LoVo (cell line): ENCODE measurements around the gene RABL6.

Source experiments
- DNase-seq: peaks from one replicate; pipeline ENCODE4 v3.0.0-alpha.2; 2016; ENCODE audit warnings: low spot score

RABL6 gene

GRCh38 chr9:136846376-136847087, 38.8 kb downstream of the RABL6 start:
- DNase-seq, result no peak

- peak; percentile 36 for DNase-seq
Measured at GRCh38 chr9:136847088-136847825, 39.5 kb downstream of the RABL6 start.

GRCh38 chr9:136847826-136848392, 40.2 kb downstream of the RABL6 start:
- peak; percentile 80 for DNase-seq

DNA sequence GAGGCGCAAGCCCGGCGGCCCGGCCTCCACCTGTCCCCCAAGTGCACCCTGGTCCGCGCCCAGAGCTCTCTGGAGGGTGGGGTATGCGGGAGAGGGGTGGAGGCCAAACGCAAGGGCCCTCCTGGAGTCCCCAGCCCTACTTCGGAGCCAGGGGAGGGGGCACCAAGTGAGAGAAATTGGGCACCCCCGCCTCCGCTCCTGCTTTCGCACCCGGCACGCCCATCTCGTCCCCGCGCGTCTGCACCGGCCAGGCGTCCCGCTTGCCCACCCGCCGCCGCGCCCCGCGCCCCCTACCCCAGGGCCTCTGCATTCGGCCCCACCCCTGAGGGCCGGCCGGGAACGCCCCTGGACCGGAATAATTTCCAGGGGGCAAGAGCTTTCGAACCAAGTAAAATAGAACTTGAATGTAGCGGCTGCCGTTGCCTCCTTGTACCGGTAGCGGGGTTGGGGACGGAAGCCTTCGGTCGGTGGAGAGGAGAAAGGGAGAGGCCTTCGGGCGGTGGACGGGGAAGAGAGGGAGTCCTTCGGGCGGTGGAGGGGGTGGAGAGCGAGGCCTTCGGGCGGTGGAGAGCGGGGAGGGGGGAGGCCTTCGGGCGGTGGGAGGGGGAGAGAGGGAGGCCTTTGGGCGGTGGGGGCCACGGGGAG, 40.8 kb downstream of the RABL6 start:
- no peak for DNase-seq

GRCh38 chr9:136849038-136849959, 41.6 kb downstream of the RABL6 start, which contains the start of gene PHPT1:
TSS of gene PHPT1 (plus strand) at chr9:136849409. CDS start at chr9:136849431, 22 bp downstream.
- peak; percentile 99 for DNase-seq

GRCh38 chr9:136849960-136850865, 42.5 kb downstream of the RABL6 start:
- DNase-seq, result no peak

GRCh38 chr9:136850866-136851775, 43.4 kb downstream of the RABL6 start:
- no peak for DNase-seq

GRCh38 chr9:136851941-136852663, 44.4 kb downstream of the RABL6 start, which contains the start of gene MAMDC4:
TSS of gene MAMDC4 (plus strand) at chr9:136852346. CDS start at chr9:136852417, 71 bp downstream.
- DNase-seq, result no peak

- DNase-seq, result no peak
Measured at GRCh38 chr9:136852664-136853595, 45.2 kb downstream of the RABL6 start.

GRCh38 chr9:136853596-136854112, 45.9 kb downstream of the RABL6 start:
- DNase-seq, result no peak

DNA sequence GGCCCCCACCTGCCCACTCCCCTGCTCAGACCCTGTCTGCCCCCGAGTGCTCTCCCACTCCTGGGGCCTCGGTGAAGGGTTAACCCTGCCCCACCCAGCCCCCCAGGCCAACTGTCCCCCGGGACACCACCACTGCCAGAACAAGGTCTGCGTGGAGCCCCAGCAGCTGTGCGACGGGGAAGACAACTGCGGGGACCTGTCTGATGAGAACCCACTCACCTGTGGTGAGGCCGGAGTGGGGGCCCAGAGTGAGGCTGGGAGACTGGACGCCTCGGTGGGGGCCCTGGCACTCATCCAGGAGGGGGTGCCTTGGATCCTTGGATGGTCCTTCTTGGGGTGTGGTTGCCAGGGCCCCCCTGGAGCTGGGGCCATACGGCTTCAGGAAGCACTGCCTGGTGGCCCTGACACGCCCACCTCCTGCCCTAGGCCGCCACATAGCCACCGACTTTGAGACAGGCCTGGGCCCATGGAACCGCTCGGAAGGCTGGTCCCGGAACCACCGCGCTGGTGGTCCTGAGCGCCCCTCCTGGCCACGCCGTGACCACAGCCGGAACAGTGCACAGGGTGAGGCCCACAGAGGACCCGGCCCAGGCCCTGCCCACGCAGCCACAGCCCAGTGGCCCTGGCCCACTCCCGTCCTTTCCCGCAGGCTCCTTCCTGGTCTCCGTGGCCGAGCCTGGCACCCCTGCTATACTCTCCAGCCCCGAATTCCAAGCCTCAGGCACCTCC, 46.5 kb downstream of the RABL6 start:
- no peak for DNase-seq

- DNase-seq, result no peak
Measured at GRCh38 chr9:136854842-136855460, 47.2 kb downstream of the RABL6 start.

DNA sequence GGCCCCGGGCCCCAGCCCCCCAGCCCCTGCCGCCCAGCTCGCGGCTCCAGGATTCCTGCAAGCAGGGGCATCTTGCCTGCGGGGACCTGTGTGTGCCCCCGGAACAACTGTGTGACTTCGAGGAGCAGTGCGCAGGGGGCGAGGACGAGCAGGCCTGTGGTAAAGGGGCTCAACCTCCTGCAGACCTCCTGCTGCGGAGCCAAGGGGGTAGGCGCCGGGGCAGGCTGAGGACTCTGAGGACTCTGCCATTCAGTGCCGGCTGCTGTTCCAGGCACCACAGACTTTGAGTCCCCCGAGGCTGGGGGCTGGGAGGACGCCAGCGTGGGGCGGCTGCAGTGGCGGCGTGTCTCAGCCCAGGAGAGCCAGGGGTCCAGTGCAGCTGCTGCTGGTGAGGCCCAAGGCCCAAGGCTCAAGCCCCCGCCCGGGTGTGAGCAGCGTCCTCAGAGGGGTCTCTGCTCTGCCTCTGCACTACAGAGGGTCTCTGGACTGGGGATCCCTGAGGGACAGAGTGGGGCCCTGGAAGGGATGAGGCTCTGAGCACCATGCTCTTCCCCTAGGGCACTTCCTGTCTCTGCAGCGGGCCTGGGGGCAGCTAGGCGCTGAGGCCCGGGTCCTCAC, 47.8 kb downstream of the RABL6 start:
- no peak for DNase-seq

- DNase-seq, result no peak
Measured at GRCh38 chr9:136856079-136856476, 48.3 kb downstream of the RABL6 start.

DNA sequence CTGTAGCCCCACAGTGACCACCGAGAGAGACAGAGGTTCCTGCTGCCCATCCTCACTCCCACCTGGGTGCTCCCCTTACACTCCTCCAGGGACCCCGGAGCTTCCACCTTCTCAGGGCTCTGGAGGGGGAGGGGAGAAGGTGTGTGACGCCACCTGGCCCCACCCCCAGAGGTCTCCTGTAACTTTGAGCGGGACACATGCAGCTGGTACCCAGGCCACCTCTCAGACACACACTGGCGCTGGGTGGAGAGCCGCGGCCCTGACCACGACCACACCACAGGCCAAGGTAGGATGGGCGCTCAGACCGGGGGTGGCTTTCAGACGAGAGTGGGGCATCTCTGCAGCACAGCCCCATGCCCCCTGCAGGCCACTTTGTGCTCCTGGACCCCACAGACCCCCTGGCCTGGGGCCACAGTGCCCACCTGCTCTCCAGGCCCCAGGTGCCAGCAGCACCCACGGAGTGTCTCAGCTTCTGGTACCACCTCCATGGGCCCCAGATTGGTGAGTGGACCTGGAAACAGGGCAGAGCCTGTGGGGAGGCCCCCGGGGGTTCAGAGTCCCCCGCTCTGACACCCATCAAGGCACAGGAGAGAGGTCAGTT, 48.9 kb downstream of the RABL6 start:
- DNase-seq, result no peak
